ENCODE results near the gene CNOT3. TPM values are rescaled to one million over a fixed set of nuclear protein-coding genes. Genes with fewer than 3 reads are reported as not detected.

CNOT3 gene
- total and polyA plus RNA-seq, 9 of the 15 experiments (the other 6 are each of a cell fraction or from before 2014, with no cell fraction given): 0.27 to 60.4 (median 9.9) TPM

- no peak for TF ChIP-seq ZNF518B (CRISPR knock-in tag; IDR thresholded peaks at IDR 0.05)
- no peak for TF ChIP-seq THRAP3 (IDR thresholded peaks at IDR 0.05; ENCODE audit: borderline replicate concordance)
- TF ChIP-seq TBL1XR1 (IDR thresholded peaks at IDR 0.05; ENCODE audit: low read length in 2 of 2): no peak
- no peak for TF ChIP-seq STAG1 (CRISPR knock-in tag; IDR thresholded peaks at IDR 0.05; ENCODE audit: borderline replicate concordance)
- TF ChIP-seq ZNF589 (CRISPR knock-in tag; IDR thresholded peaks at IDR 0.05; ENCODE audit: low read depth): no peak
- TF ChIP-seq ZNF146 (CRISPR knock-in tag; IDR thresholded peaks at IDR 0.05; ENCODE audit: unreplicated experiment): no peak
- TF ChIP-seq IFI16 (CRISPR knock-in tag; IDR thresholded peaks at IDR 0.05): no peak
- no peak for TF ChIP-seq POLR3A (IDR thresholded peaks at IDR 0.05; ENCODE audit: borderline replicate concordance, extremely low read depth, insufficient read depth, insufficient read length)
- no peak for TF ChIP-seq DACH1 (IDR thresholded peaks at IDR 0.05; ENCODE audit: partially characterized antibody)
- TF ChIP-seq PTTG1 (tag; IDR thresholded peaks at IDR 0.05; ENCODE audit: low read depth): no peak
- no peak for TF ChIP-seq NR0B1 (IDR thresholded peaks at IDR 0.05; ENCODE audit: partially characterized antibody)
- TF ChIP-seq ZNF277 (CRISPR knock-in tag; IDR thresholded peaks at IDR 0.05; ENCODE audit: borderline replicate concordance): no peak
- no peak for TF ChIP-seq SRSF1 (IDR thresholded peaks at IDR 0.05; ENCODE audit: low read depth, low read length)
- no peak for TF ChIP-seq CHD2 (IDR thresholded peaks at IDR 0.05; ENCODE audit: low read depth, low read length)
These were observed 59.0 kb downstream of the CNOT3 start (continued) for GRCh38 chr19:54196536-54196935.

Data from K562 (cell line).